H1 (cell line): ENCODE data around the gene AKR1D1. TPM values are rescaled to one million over a fixed set of nuclear protein-coding genes. Genes with fewer than 3 reads are reported as not detected.

ENCODE experiments used
- CTCF ChIA-PET: fragments of 300-600 bp; sonication (Branson Sonifier 250); formaldehyde crosslinking; loops from one replicate; lab custom pipeline; 2021; ENCODE audit not compliant: partially characterized antibody; lab: Charles Lee
- POLR2A ChIA-PET: fragments of 300-600 bp; sonication (Branson Sonifier 250); formaldehyde crosslinking; loops from one replicate; lab custom pipeline; 2021; ENCODE audit warnings: inconsistent platforms; ENCODE audit not compliant: partially characterized antibody; lab: Charles Lee
- DNase-seq, 2 experiments: peaks; one replicate each; pipeline versions ENCODE4 v3.0.0 to v3.0.0-alpha.2; 2010 to 2022; ENCODE audit warnings: low spot score in 2 of 2, low read depth in 1 of 2, mixed read lengths in 1 of 2
- FAIRE-seq: peaks from 2 replicates; lab custom pipeline; 2011; peaks lifted over from hg19 to GRCh38; lab: Jason Lieb, UNC
- H2AFZ ChIP-seq: 2 replicates; pipeline ENCODE4 v1.8.1; 2012; ENCODE audit warnings: low read length, inconsistent platforms
- H2AK5ac ChIP-seq: 2 replicates; pipeline ENCODE4 v1.6.1; 2013; ENCODE audit warnings: low read depth, low read length
- H2BK120ac ChIP-seq: replicated peaks from 2 replicates; pipeline ENCODE3; 2013; ENCODE audit warnings: low read depth, low read length, inconsistent platforms
- H2BK12ac ChIP-seq: 2 replicates; pipeline ENCODE4 v1.6.1; 2013; ENCODE audit warnings: low read depth, low read length
- H2BK15ac ChIP-seq: 2 replicates; pipeline ENCODE4 v1.6.1; 2013; ENCODE audit warnings: low read length
- H2BK20ac ChIP-seq: 2 replicates; pipeline ENCODE4 v1.6.1; 2013; ENCODE audit warnings: low read length
- H2BK5ac ChIP-seq: 2 replicates; pipeline ENCODE4 v1.6.1; 2013; ENCODE audit warnings: low read depth, low read length
- H3K14ac ChIP-seq: 2 replicates; pipeline ENCODE4 v1.6.1; 2013; ENCODE audit warnings: inconsistent platforms; ENCODE audit not compliant: insufficient read length
- H3K18ac ChIP-seq: 2 replicates; pipeline ENCODE4 v1.6.1; 2013; ENCODE audit warnings: low read length; ENCODE audit errors: extremely low read depth
- H3K23ac ChIP-seq: 2 replicates; pipeline ENCODE4 v1.6.1; 2013; ENCODE audit warnings: inconsistent platforms; ENCODE audit not compliant: insufficient read length
- H3K23me2 ChIP-seq: 2 replicates; pipeline ENCODE4 v1.6.1; 2013; ENCODE audit warnings: low read depth, low read length
- H3K27ac ChIP-seq: 2 replicates; pipeline ENCODE4 v1.6.1; 2011; ENCODE audit warnings: low read depth, low read length, inconsistent platforms
- H3K27me3 ChIP-seq, 4 experiments: replicated peaks in 1 of 4; 1 replicate in 1 of 4; 2 replicates in 3 of 4; pipeline versions ENCODE4 v1.6.1 to v1.8.1; 2011 to 2013; ENCODE audit warnings: low read length in 3 of 4, mild to moderate bottlenecking in 3 of 4, inconsistent platforms in 2 of 4, mixed read lengths in 2 of 4, moderate library complexity in 1 of 4; ENCODE audit not compliant: control insufficient read depth in 3 of 4, insufficient read depth in 3 of 4; ENCODE audit errors: extremely low read depth in 1 of 4
- H3K36me3 ChIP-seq, 4 experiments: 2 replicates each; pipeline versions ENCODE4 v1.6.1 to v1.8.1; 2011 to 2013; ENCODE audit warnings: mild to moderate bottlenecking in 4 of 4, low read length in 3 of 4, moderate library complexity in 2 of 4, control low read depth in 1 of 4, inconsistent platforms in 1 of 4; ENCODE audit not compliant: insufficient read depth in 4 of 4, control insufficient read depth in 2 of 4
- H3K4ac ChIP-seq: replicated peaks from 2 replicates; pipeline ENCODE3; 2013; ENCODE audit warnings: low read length, low read depth, mixed read lengths, inconsistent platforms; ENCODE audit not compliant: insufficient read length
- H3K4me1 ChIP-seq, 4 experiments: replicated peaks in 1 of 4; 1 replicate in 1 of 4; 2 replicates in 3 of 4; pipeline versions ENCODE4 v1.6.1 to v1.8.1; 2011 to 2013; ENCODE audit warnings: low read length in 3 of 4, inconsistent platforms in 2 of 4, mixed read lengths in 1 of 4; ENCODE audit not compliant: insufficient read depth in 4 of 4, control insufficient read depth in 3 of 4
- H3K4me2 ChIP-seq, 2 experiments: 2 replicates each; pipeline versions ENCODE4 v1.6.1 to v1.8.1; 2011 to 2013; ENCODE audit warnings: low read depth in 2 of 2, low read length in 2 of 2, control low read depth in 1 of 2, inconsistent platforms in 1 of 2, mild to moderate bottlenecking in 1 of 2; ENCODE audit not compliant: insufficient read depth in 1 of 2
- H3K4me3 ChIP-seq, 4 experiments: fragments of 200-600, 300-600 bp in 1 of 4; sonication (generic), shearing (Covaris generic), sonication (Bioruptor Twin) in 1 of 4; 2 replicates each; pipeline versions ENCODE4 v1.5.1 to v1.8.1; 2011 to 2016; ENCODE audit warnings: low read length in 4 of 4, low read depth in 3 of 4, control low read depth in 2 of 4, inconsistent platforms in 2 of 4, mild to moderate bottlenecking in 2 of 4, mixed read lengths in 1 of 4, moderate library complexity in 1 of 4; ENCODE audit not compliant: insufficient read depth in 2 of 4; ENCODE audit errors: extremely low read depth in 1 of 4
- H3K56ac ChIP-seq: replicated peaks from 2 replicates; pipeline ENCODE3; 2013; ENCODE audit warnings: low read depth, mild to moderate bottlenecking, mixed read lengths, low read length, inconsistent platforms; ENCODE audit not compliant: insufficient read length
- H3K79me1 ChIP-seq: 2 replicates; pipeline ENCODE4 v1.6.1; 2013; ENCODE audit warnings: low read depth, low read length, control low read depth
- H3K79me2 ChIP-seq, 2 experiments: 2 replicates each; pipeline versions ENCODE4 v1.6.1 to v1.8.1; 2012 to 2013; ENCODE audit warnings: low read length in 2 of 2, mild to moderate bottlenecking in 2 of 2, inconsistent platforms in 1 of 2; ENCODE audit not compliant: insufficient read depth in 2 of 2, control insufficient read depth in 1 of 2
- H3K9ac ChIP-seq, 4 experiments: replicated peaks in 1 of 4; 1 replicate in 1 of 4; 2 replicates in 3 of 4; pipeline versions ENCODE4 v1.6.1 to v1.8.1; 2011 to 2013; ENCODE audit warnings: low read depth in 3 of 4, low read length in 3 of 4, control low read depth in 2 of 4, mild to moderate bottlenecking in 2 of 4, moderate library complexity in 2 of 4, inconsistent platforms in 1 of 4; ENCODE audit errors: extremely low read depth in 1 of 4
- H3K9me3 ChIP-seq, 2 experiments: 2 replicates each; pipeline versions ENCODE4 v1.6.1 to v1.8.1; 2012 to 2013; ENCODE audit warnings: mild to moderate bottlenecking in 2 of 2, moderate library complexity in 2 of 2, control low read depth in 1 of 2, inconsistent platforms in 1 of 2, low read depth in 1 of 2, low read length in 1 of 2, mixed read lengths in 1 of 2; ENCODE audit not compliant: insufficient read depth in 2 of 2
- H4K20me1 ChIP-seq, 2 experiments: replicated peaks in 1 of 2; 2 replicates each; pipeline versions ENCODE3 to v1.8.1; 2011 to 2013; ENCODE audit warnings: inconsistent platforms in 2 of 2, low read length in 2 of 2, mild to moderate bottlenecking in 1 of 2; ENCODE audit not compliant: insufficient read depth in 2 of 2, control insufficient read depth in 1 of 2
- H4K5ac ChIP-seq: 2 replicates; pipeline ENCODE4 v1.6.1; 2013; ENCODE audit warnings: low read length, low read depth, mixed read lengths, inconsistent platforms; ENCODE audit not compliant: insufficient read length
- H4K8ac ChIP-seq: 2 replicates; pipeline ENCODE4 v1.8.0; 2013; ENCODE audit warnings: mild to moderate bottlenecking, moderate library complexity, low read length, inconsistent platforms; ENCODE audit not compliant: insufficient read depth; ENCODE audit errors: extremely low read depth
- H4K91ac ChIP-seq: replicated peaks from 2 replicates; pipeline ENCODE3; 2013; ENCODE audit warnings: low read length, mixed read lengths, inconsistent platforms; ENCODE audit not compliant: insufficient read length
- ASH2L ChIP-seq: fragments of 200-600, 300-600 bp; sonication (generic); IDR thresholded peaks from one replicate; pipeline ENCODE4 v1.7.1; 2017; ENCODE audit warnings: low read length
- ATF3 ChIP-seq: IDR thresholded peaks from 2 replicates; pipeline ENCODE4 v1.6.1; 2011; ENCODE audit warnings: low read depth, mild to moderate bottlenecking, low read length; ENCODE audit not compliant: insufficient read depth
- GABPA ChIP-seq: IDR thresholded peaks from 2 replicates; pipeline ENCODE4 v1.6.1; 2011; ENCODE audit warnings: mild to moderate bottlenecking, low read length, moderate library complexity, borderline replicate concordance; ENCODE audit not compliant: insufficient read depth
- HDAC2 ChIP-seq, 2 experiments: fragments of 300-600 bp in 1 of 2; sonication (generic) in 1 of 2; IDR thresholded peaks; 2 replicates each; pipeline ENCODE4 v1.6.1; 2011 to 2012; ENCODE audit warnings: low read depth in 2 of 2, low read length in 2 of 2, mild to moderate bottlenecking in 2 of 2, moderate library complexity in 2 of 2, borderline replicate concordance in 1 of 2, inconsistent platforms in 1 of 2
- POLR2AphosphoS5 ChIP-seq: IDR thresholded peaks from 2 replicates; pipeline ENCODE4 v1.6.1; 2011; ENCODE audit warnings: low read depth, low read length
- RNF2 ChIP-seq: fragments of 200-900, 300-1000 bp; sonication (generic); IDR thresholded peaks from 2 replicates; pipeline ENCODE4 v1.7.1; 2016; ENCODE audit warnings: borderline replicate concordance, low read depth, mild to moderate bottlenecking, antibody characterized with exemption, low read length; ENCODE audit not compliant: poor library complexity, severe bottlenecking; ENCODE audit errors: missing control alignments
- TBP ChIP-seq: IDR thresholded peaks from 2 replicates; pipeline ENCODE4 v1.6.1; 2011; ENCODE audit warnings: low read depth, low read length, improper control_type of control experiment
- WGBS, 2 experiments: shearing (Covaris generic) in 1 of 2; methylation state at CpG; one replicate each; pipeline versions ENCODE4 v1.1.6 to v1.1.7; 2013 to 2015; ENCODE audit warnings: low lambda C conversion rate in 2 of 2, mixed read lengths in 2 of 2, inconsistent platforms in 1 of 2, low coverage in 1 of 2, missing lambda C conversion rate in 1 of 2; ENCODE audit not compliant: insufficient replicate concordance in 2 of 2, insufficient coverage in 1 of 2, insufficient read length in 1 of 2; ENCODE audit errors: extremely low coverage in 1 of 2, missing lambda C conversion rate in 1 of 2; 5-methylcytosine and 5-hydroxymethylcytosine counted together
- polyA plus RNA-seq, 7 experiments: library from polyadenylated mRNA; depleted of rRNA in 3 of 7; stranded (reverse) in 5 of 7; unstranded in 2 of 7; fragments of >200 nt in 5 of 7; fragments of 200-250 nt in 2 of 7; gene quantifications; 1 replicate in 5 of 7; 2 replicates in 1 of 7; 4 replicates in 1 of 7; pipeline versions ENCODE4 v1.2.1 to v1.2.3, GENCODE V29; 2011 to 2013; ENCODE audit warnings: missing spikeins in 2 of 7, mixed read lengths in 2 of 7
- total RNA-seq: library from RNA; stranded (reverse); fragmentation: NEBNext Ultra II Directional; extraction: Animal tissue kit (Norgen Biotek cat#: 25700); gene quantifications from 2 replicates; pipeline ENCODE4 v1.2.1, GENCODE V29; 2021
- TF ChIP-seq, protein P1 (sequence below): IDR thresholded peaks from 2 replicates; pipeline ENCODE4 v1.6.1; 2012; ENCODE audit warnings: inconsistent platforms

AKR1D1 gene
- total and polyA plus RNA-seq, 2 of the 8 experiments (the other 6 are each of a cell fraction or from before 2014, with no cell fraction given), result not detected

- Histone ChIP-seq H4K20me1 (no peaks in the 10 kb centered on the region), H4K91ac (peak overlapping the region; percentile 47), H3K27ac (no peak overlapping the region), H4K5ac (no peak overlapping the region), H2AK5ac (no peak overlapping the region), H2BK5ac (no peak overlapping the region), H3K4me1 (no peaks in the 10 kb centered on the region), H2BK20ac (no peak overlapping the region), H3K79me1 (no peaks in the 10 kb centered on the region), H3K23me2 (no peaks in the 10 kb centered on the region), H3K4ac (no peak overlapping the region), H3K4me2 (no peak overlapping the region), H3K9me3 (no peaks in the 10 kb centered on the region), H3K4me3 (no peak overlapping the region), H2BK15ac (0 out of 2 replicates have a peak overlapping the region, but pooled peaks have one; percentile 74), H3K79me2 (no peaks in the 10 kb centered on the region), H2AFZ (no peak overlapping the region), H3K18ac (no peak overlapping the region), H3K36me3 (no peaks in the 10 kb centered on the region), H3K27me3 (no peaks in the 10 kb centered on the region), H3K9ac (no peak overlapping the region), H4K8ac (no peak overlapping the region), H2BK12ac (no peak overlapping the region), H2BK120ac (no peak overlapping the region), H3K23ac (no peak overlapping the region), H3K56ac (no peak overlapping the region), H3K14ac (no peak overlapping the region)
- DNase-seq (no peak), FAIRE-seq (no peak)
- WGBS, 2 experiments, result 94% methylated on average over 9 of the region's 9 CpGs; no CpG with 5 or more reads in 1 of the 2 experiments
- no peak for TF ChIP-seq ATF3
- no peak for TF ChIP-seq ASH2L
- no peak for TF ChIP-seq HDAC2 (IDR thresholded peaks at IDR 0.05; ENCODE audit: borderline replicate concordance in 1 of 2, low read depth in 2 of 2, low read length in 2 of 2)
- TF ChIP-seq POLR2AphosphoS5, result no peak
- TF ChIP-seq GABPA, result no peak
- TF ChIP-seq, protein P1, sequence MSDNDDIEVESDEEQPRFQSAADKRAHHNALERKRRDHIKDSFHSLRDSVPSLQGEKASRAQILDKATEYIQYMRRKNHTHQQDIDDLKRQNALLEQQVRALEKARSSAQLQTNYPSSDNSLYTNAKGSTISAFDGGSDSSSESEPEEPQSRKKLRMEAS, result no peak
- no peak for TF ChIP-seq RNF2
- no peak for TF ChIP-seq TBP
- POLR2A ChIA-PET, result no interaction called here
- CTCF ChIA-PET, result interaction anchor here (0.5 kb wide), 1 partner anchor 395 kb away, joined by 3 read pairs; no protein-coding TSS in a partner anchor
Measured at GRCh38 chr7:138089080-138089901, 13.0 kb downstream of the AKR1D1 start.
